K562 (cell line): Measurements from ENCODE around the gene CDC6. TPM values are rescaled to one million over a fixed set of nuclear protein-coding genes. Genes with fewer than 3 reads are reported as not detected.

Experiments
- CEBPB ChIP-seq: fragments of 450-650 bp; IDR thresholded peaks from 2 replicates; pipeline ENCODE4 v1.6.1; 2016; ENCODE audit warnings: missing genetic modification characterization, missing compliant biosample characterization
- CHD2 ChIP-seq: IDR thresholded peaks from 2 replicates; pipeline ENCODE4 v1.6.1; 2011; ENCODE audit warnings: low read depth, low read length
- ETV6 ChIP-seq, 3 experiments: fragments of 150-350 bp in 1 of 3; sonication (generic) in 1 of 3; formaldehyde crosslinking in 1 of 3; IDR thresholded peaks; 2 replicates each; pipeline versions ENCODE4 v1.6.1 to v1.8.0; 2014 to 2022; ENCODE audit warnings: borderline replicate concordance in 2 of 3, low read depth in 2 of 3, antibody characterized with exemption in 1 of 3, low read length in 1 of 3, mild to moderate bottlenecking in 1 of 3, missing genetic modification reagents in 1 of 3
- HDAC3 ChIP-seq: fragments of 450-650 bp; IDR thresholded peaks from 2 replicates; pipeline ENCODE4 v1.6.1; 2018; ENCODE audit warnings: borderline replicate concordance, mild to moderate bottlenecking, moderate library complexity; ENCODE audit not compliant: partially characterized antibody
- KLF16 ChIP-seq: IDR thresholded peaks from 2 replicates; pipeline ENCODE4 v1.6.1; 2016; ENCODE audit warnings: antibody characterized with exemption
- MAFK ChIP-seq: IDR thresholded peaks from 2 replicates; pipeline ENCODE4 v1.6.1; 2011; ENCODE audit warnings: low read length, improper control_type of control experiment
- NEUROD1 ChIP-seq: fragments of 150-350 bp; IDR thresholded peaks from 2 replicates; pipeline ENCODE4 v1.6.1; 2014; ENCODE audit warnings: borderline replicate concordance, low read length, low read depth; ENCODE audit not compliant: partially characterized antibody
- NR2C1 ChIP-seq, 2 experiments: fragments of 450-650 bp; IDR thresholded peaks; 2 replicates each; pipeline ENCODE4 v1.6.1; 2017; ENCODE audit warnings: mild to moderate bottlenecking in 2 of 2, antibody characterized with exemption in 1 of 2, inconsistent platforms in 1 of 2, missing compliant biosample characterization in 1 of 2, missing genetic modification characterization in 1 of 2
- NR4A1 ChIP-seq, 2 experiments: fragments of 250-450 bp in 1 of 2; fragments of 450-650 bp in 1 of 2; sonication (Bioruptor Pico) in 1 of 2; IDR thresholded peaks; 2 replicates each; pipeline versions ENCODE4 v1.4.0 to v1.6.1; 2016 to 2020; ENCODE audit warnings: mild to moderate bottlenecking in 2 of 2, missing compliant biosample characterization in 1 of 2, missing genetic modification characterization in 1 of 2, moderate library complexity in 1 of 2
- RBM39 ChIP-seq: fragments of 200-400 bp; formaldehyde crosslinking; optimal IDR thresholded peaks from 2 replicates; pipeline ENCODE3; 2018; ENCODE audit warnings: low read depth, low read length
- SNRNP70 ChIP-seq: fragments of 200-400 bp; formaldehyde crosslinking; optimal IDR thresholded peaks from 2 replicates; pipeline ENCODE3; 2017; ENCODE audit warnings: low read depth, low read length
- TOE1 ChIP-seq, 2 experiments: fragments of 450-650 bp in 1 of 2; sonication (generic) in 1 of 2; formaldehyde crosslinking in 1 of 2; IDR thresholded peaks; 2 replicates each; pipeline versions ENCODE4 v1.7.1 to v1.8.0; 2016 to 2022; ENCODE audit warnings: borderline replicate concordance in 2 of 2, mild to moderate bottlenecking in 2 of 2, antibody characterized with exemption in 1 of 2, inconsistent platforms in 1 of 2, low read depth in 1 of 2, missing genetic modification reagents in 1 of 2, moderate library complexity in 1 of 2
- U2AF1 ChIP-seq: fragments of 200-400 bp; formaldehyde crosslinking; optimal IDR thresholded peaks from 2 replicates; pipeline ENCODE3; 2017; ENCODE audit warnings: mild to moderate bottlenecking, low read depth, low read length, moderate library complexity
- ZBED1 ChIP-seq: IDR thresholded peaks from 2 replicates; pipeline ENCODE4 v1.6.1; 2014
- ZC3H4 ChIP-seq: sonication (generic); formaldehyde crosslinking; IDR thresholded peaks from 2 replicates; pipeline ENCODE4 v1.9.0; 2021; ENCODE audit warnings: missing genetic modification reagents, borderline replicate concordance
- ZNF384 ChIP-seq: IDR thresholded peaks from 2 replicates; pipeline ENCODE4 v1.6.1; 2012; ENCODE audit warnings: low read depth, low read length, improper control_type of control experiment
- ZSCAN29 ChIP-seq: fragments of 450-650 bp; IDR thresholded peaks from 2 replicates; pipeline ENCODE4 v1.6.1; 2017
- polyA plus RNA-seq, 8 experiments: library from polyadenylated mRNA; depleted of rRNA in 4 of 8; stranded (reverse) in 5 of 8; unstranded in 3 of 8; fragments of >200 nt; fragmentation: Nextera tagmentation in 2 of 8; fragmentation: Illumina TruSeq in 1 of 8; extraction: Ambion mirVana in 2 of 8; extraction: Trizol in 1 of 8; gene quantifications; 2 replicates each; pipeline versions ENCODE4 v1.2.1 to v1.2.3, GENCODE V29; 2011 to 2014; ENCODE audit warnings: inconsistent platforms in 1 of 8, missing spikeins in 1 of 8
- total RNA-seq, 7 experiments: library from RNA; depleted of rRNA in 6 of 7; stranded (reverse); fragments of >200 nt in 6 of 7; fragmentation: Illumina TruSeq in 2 of 7; extraction: Trizol in 2 of 7; gene quantifications; 2 replicates each; pipeline versions ENCODE4 v1.2.1 to v1.2.3, GENCODE V29; 2011 to 2021; ENCODE audit warnings: low replicate concordance in 1 of 7
- TF ChIP-seq, protein P1 (sequence below), 3 experiments: IDR thresholded peaks in 2 of 3; conservative IDR thresholded peaks in 1 of 3; 2 replicates each; pipeline ENCODE4 v1.5.1; 2011 to 2012; ENCODE audit warnings: low read length in 3 of 3, mild to moderate bottlenecking in 3 of 3, control low read depth in 2 of 3, improper control_type of control experiment in 1 of 3, inconsistent platforms in 1 of 3, low read depth in 1 of 3, mixed read lengths in 1 of 3, moderate library complexity in 1 of 3; ENCODE audit not compliant: insufficient read depth in 2 of 3
- TF ChIP-seq, protein P2 (sequence below): fragments of 450-650 bp; IDR thresholded peaks from 2 replicates; pipeline ENCODE4 v1.6.1; 2016; ENCODE audit warnings: borderline replicate concordance
- TF ChIP-seq, protein P3 (sequence below): fragments of 250-450 bp; sonication (Bioruptor Pico); IDR thresholded peaks from 2 replicates; pipeline ENCODE4 v1.5.0; 2022; ENCODE audit warnings: mild to moderate bottlenecking

CDC6 gene
- total and polyA plus RNA-seq, 9 of the 15 experiments (the other 6 are each of a cell fraction or from before 2014, with no cell fraction given) = 29.6 to 141 (median 106) TPM

DNA sequence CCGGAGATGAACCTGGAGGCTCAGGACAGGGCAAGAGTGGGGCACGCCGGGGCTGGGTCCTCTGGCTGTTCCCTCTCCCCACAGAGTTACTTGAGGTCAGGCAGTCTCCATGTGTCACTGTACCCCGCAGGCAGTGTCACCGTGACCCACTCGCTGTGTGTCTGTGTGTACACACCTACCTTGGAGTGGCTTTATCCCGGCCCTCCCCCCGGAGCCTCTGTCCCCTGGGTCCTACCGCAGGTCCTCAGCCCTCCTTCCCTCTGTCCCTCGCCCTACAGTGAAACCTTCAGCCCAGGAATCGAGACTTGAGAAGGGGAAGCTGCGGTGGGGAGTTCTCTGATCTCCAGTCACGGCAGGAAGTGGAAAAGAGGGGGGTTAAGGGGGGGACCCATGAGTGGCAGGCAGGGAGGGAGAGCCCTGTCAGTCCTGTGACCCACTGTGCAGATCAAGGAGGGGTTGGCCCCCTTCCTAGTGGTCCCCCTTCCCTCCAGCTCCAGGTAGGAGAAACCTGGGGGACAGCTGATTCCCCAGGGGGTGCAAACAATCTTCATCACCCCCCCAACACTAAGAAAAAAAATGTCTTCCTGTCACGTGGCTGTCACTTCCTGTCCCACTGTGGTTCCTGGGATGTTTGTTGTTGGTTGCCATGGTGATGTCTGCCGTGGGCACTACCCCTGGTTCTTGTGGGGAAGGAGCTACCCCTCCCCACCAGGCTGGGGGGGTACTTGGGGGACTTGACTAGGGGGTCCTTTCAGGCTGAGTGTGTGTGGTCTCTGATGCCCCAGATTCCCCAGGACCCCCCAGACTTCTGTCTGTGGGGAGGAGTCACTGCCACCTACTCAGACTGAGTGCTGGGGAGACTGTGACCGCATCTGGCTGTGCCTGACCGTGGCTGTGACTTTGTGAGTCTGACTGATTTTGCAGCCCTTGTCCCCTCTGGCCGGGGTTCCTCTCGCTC lies 35.0 kb downstream of the CDC6 start (continued):
- TF ChIP-seq, protein P1, sequence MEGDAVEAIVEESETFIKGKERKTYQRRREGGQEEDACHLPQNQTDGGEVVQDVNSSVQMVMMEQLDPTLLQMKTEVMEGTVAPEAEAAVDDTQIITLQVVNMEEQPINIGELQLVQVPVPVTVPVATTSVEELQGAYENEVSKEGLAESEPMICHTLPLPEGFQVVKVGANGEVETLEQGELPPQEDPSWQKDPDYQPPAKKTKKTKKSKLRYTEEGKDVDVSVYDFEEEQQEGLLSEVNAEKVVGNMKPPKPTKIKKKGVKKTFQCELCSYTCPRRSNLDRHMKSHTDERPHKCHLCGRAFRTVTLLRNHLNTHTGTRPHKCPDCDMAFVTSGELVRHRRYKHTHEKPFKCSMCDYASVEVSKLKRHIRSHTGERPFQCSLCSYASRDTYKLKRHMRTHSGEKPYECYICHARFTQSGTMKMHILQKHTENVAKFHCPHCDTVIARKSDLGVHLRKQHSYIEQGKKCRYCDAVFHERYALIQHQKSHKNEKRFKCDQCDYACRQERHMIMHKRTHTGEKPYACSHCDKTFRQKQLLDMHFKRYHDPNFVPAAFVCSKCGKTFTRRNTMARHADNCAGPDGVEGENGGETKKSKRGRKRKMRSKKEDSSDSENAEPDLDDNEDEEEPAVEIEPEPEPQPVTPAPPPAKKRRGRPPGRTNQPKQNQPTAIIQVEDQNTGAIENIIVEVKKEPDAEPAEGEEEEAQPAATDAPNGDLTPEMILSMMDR (IDR thresholded peaks at IDR 0.05 in 2 of 3, conservative IDR thresholded peaks at IDR 0.05 in 1 of 3; ENCODE audit: insufficient read depth in 2 of 3, low read depth in 1 of 3, low read length in 3 of 3) = no peak
- TF ChIP-seq TOE1 (IDR thresholded peaks at IDR 0.05; ENCODE audit: borderline replicate concordance) (peak; percentile 84; the same call in 1 of the 2 replicates), TOE1 (CRISPR knock-in tag; IDR thresholded peaks at IDR 0.05; ENCODE audit: borderline replicate concordance, low read depth) (no peak), ZNF384 (peak; percentile 98), CHD2 (no peak), NEUROD1 (no peak), ZBED1 (no peak), RBM39 (peak; percentile 33), SNRNP70 (no peak), HDAC3 (no peak), CEBPB (no peak), ETV6 (IDR thresholded peaks at IDR 0.05; ENCODE audit: borderline replicate concordance in 1 of 2, low read depth in 2 of 2, low read length in 1 of 2) (peak; percentile 61 to 95), ETV6 (CRISPR knock-in tag; IDR thresholded peaks at IDR 0.05; ENCODE audit: borderline replicate concordance) (no peak), MAFK (no peak), ZC3H4 (CRISPR knock-in tag) (no peak), KLF16 (no peak), ZSCAN29 (no peak), NR4A1 (CRISPR knock-in tag; IDR thresholded peaks at IDR 0.05) (no peak), NR4A1 (tag; IDR thresholded peaks at IDR 0.05) (0 out of 2 replicates have a peak, but pooled peaks have one; percentile 18), U2AF1 (no peak), NR2C1 (IDR thresholded peaks at IDR 0.05) (peak; percentile 44; the same call in 1 of the 2 replicates), NR2C1 (tag; IDR thresholded peaks at IDR 0.05) (no peak)
- TF ChIP-seq, protein P2, sequence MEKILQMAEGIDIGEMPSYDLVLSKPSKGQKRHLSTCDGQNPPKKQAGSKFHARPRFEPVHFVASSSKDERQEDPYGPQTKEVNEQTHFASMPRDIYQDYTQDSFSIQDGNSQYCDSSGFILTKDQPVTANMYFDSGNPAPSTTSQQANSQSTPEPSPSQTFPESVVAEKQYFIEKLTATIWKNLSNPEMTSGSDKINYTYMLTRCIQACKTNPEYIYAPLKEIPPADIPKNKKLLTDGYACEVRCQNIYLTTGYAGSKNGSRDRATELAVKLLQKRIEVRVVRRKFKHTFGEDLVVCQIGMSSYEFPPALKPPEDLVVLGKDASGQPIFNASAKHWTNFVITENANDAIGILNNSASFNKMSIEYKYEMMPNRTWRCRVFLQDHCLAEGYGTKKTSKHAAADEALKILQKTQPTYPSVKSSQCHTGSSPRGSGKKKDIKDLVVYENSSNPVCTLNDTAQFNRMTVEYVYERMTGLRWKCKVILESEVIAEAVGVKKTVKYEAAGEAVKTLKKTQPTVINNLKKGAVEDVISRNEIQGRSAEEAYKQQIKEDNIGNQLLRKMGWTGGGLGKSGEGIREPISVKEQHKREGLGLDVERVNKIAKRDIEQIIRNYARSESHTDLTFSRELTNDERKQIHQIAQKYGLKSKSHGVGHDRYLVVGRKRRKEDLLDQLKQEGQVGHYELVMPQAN = no peak
- TF ChIP-seq, protein P3, sequence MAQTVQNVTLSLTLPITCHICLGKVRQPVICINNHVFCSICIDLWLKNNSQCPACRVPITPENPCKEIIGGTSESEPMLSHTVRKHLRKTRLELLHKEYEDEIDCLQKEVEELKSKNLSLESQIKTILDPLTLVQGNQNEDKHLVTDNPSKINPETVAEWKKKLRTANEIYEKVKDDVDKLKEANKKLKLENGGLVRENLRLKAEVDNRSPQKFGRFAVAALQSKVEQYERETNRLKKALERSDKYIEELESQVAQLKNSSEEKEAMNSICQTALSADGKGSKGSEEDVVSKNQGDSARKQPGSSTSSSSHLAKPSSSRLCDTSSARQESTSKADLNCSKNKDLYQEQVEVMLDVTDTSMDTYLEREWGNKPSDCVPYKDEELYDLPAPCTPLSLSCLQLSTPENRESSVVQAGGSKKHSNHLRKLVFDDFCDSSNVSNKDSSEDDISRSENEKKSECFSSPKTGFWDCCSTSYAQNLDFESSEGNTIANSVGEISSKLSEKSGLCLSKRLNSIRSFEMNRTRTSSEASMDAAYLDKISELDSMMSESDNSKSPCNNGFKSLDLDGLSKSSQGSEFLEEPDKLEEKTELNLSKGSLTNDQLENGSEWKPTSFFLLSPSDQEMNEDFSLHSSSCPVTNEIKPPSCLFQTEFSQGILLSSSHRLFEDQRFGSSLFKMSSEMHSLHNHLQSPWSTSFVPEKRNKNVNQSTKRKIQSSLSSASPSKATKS = no peak
